Amygdala (tissue), 56 donors: ENCODE results near the gene AREG.

Experiments used
- DNase-seq, 56 donors: peaks; one replicate each; lab custom pipeline; 2025; lab: John Stamatoyannopoulos, UW

The AREG gene

GRCh38 chr4:74456056-74456744 lies 11.3 kb downstream of the AREG start:
- no peak for DNase-seq

DNA sequence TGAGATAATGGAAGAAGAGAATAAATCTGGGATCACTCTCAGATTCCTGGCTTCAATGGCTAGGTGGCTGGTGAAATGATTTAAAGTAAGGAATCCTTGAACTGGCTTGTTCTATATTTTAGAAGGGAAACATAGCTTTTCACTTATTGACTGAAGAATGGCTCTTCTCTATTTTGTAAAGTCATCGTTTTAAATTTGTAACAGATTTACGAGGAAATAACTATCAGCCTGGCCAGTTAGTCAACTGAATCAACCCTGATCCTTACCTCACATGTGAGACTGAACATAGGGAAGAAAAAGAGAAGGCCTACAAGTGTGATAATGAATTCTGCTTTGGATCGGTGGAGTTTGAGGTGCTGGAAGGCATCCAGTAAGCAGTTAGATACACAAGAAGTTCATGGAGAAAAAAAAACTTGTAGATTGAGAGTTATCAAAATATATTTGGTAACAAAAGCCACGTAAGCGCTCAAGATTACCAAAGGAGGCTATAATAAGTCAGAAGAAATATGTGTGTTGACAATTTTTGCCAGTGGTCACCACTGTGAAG lies 12.0 kb downstream of the AREG start:
- no peak for DNase-seq

GRCh38 chr4:74460833-74461232 lies 15.9 kb downstream of the AREG start:
- DNase-seq: no peak

DNA sequence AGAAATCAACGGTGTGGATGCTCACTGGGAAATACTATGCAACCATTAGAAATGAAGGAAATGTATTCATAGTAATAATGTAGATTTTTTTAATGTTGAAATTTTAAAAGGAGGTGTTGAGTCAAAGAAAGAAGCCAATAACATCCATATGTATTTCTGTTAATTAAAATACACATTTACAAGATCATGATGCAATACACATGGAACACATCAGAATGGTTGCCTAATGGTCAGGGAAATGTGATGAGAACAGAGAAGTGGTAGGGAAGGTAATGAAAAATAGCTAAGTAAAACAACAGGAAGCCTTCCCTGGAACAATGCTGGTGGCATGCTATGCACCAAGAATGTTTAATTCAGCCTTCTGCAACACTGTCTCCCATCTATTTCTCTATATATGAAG lies 18.2 kb downstream of the AREG start:
- DNase-seq: no peak

DNA sequence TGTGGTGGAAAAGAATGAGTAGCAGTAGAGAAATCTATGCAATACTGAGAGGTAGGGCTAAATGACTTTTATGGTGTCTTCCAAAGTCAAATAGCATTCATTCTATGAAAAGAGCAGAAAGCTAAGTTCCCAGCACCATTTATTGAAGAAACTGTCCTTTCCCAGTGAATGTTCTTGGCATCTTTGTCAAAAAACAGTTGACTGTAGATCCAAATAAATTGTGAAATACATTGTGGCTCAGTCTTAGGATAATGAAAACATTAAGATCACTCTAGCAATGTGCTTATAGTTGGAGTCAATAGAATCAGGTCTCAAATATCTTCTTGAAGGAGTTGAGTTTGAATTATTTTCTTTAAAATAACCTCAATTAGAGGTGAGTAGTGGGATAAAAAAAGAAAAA lies 19.4 kb downstream of the AREG start:
- no peak for DNase-seq

DNA sequence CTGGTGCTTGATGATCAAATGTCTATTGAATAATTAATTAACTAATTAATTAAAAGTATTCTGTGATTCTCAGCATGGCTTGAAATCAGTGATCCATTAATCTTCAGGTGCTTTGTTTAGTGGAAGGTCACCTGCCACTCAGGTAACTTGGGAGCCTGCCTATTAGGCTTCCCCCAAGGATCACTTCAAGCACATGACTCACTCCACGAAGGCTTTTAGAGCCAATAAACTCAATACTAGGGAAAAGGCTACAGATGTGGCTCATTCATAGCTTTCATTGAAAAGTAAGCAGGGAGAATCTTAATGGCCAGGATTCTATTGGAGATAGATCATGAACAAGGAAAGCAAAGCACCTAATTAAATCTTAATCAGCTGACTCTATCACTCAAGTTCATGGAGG lies 21.3 kb downstream of the AREG start:
- DNase-seq: no peak

- no peak for DNase-seq
Observed at GRCh38 chr4:74471264-74471663, 26.3 kb downstream of the AREG start.

- DNase-seq: no peak
Observed at GRCh38 chr4:74473155-74473811, 28.3 kb downstream of the AREG start.

GRCh38 chr4:74474345-74475090 lies 29.6 kb downstream of the AREG start:
- DNase-seq: no peak

DNA sequence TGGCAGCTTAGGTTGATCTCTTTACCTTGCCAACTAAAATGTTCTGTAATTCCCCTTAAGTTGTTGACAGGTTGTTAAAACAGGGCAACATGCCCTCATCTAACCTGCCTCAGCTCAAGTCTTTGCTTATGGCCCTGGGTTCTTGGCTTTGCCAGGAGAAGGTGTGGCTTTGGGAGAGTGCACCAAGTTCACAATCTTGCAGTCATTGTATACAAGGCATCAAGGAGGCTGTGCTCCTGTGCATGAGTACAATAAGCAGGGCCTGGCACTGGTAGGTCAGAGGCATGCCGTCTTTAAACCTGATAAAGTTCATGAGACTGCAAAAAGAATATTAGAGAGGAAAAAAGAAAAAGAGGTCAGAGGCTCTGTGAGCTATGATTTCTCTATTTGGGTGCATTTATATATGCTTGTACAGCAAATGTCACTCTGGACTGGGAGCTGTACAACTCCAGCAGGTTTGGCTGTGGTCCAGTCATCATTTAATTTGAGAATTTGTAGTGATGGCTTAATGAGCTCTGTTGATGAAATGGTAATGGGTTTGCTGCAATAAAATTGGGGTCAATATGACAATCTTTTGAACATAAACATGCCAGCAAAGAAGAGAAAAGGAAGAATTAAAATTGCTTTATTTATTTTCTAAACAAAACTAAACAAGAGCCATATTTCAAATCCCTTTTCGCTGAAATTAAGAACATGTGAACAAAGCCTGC lies 30.3 kb downstream of the AREG start:
- DNase-seq: no peak

DNA sequence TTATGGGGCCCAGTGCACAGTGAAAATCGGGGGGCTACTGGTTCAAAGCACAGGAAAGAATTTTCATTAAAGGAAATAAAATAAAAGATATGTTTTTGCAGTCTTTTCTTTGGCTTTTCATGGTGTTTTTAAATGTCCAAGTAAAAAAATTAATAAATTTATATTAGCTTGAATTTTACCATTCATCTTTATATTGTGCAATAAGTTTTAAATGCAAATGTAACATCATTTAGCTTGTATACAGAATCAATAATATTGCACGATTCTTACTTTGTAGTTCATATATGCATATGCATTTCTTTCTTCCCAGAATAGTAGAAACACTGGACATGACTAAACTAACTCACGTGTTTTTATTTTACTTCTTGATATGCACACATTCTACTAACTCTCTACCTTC lies 31.0 kb downstream of the AREG start:
- DNase-seq: no peak

DNA sequence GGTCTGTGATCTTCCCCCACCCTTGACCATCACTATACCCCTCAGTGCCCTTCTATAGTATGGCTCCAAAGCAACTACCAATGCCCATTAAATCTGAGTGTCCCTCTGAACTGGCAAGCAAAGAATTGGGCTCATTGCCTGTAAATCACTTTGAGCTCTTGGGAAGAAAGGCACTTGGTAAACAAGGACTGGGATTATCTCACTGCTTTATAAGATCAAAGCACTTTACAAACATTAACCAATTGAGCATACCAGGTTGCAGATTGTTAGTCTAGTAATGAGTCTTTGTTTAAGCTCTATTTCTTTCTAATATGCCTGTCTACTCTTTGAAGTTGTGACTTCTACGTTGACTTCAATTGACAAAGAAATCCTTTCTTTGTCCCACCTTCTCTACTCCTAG lies 34.1 kb downstream of the AREG start:
- DNase-seq: no peak

GRCh38 chr4:74480267-74480666 lies 35.3 kb downstream of the AREG start:
- no peak for DNase-seq

DNA sequence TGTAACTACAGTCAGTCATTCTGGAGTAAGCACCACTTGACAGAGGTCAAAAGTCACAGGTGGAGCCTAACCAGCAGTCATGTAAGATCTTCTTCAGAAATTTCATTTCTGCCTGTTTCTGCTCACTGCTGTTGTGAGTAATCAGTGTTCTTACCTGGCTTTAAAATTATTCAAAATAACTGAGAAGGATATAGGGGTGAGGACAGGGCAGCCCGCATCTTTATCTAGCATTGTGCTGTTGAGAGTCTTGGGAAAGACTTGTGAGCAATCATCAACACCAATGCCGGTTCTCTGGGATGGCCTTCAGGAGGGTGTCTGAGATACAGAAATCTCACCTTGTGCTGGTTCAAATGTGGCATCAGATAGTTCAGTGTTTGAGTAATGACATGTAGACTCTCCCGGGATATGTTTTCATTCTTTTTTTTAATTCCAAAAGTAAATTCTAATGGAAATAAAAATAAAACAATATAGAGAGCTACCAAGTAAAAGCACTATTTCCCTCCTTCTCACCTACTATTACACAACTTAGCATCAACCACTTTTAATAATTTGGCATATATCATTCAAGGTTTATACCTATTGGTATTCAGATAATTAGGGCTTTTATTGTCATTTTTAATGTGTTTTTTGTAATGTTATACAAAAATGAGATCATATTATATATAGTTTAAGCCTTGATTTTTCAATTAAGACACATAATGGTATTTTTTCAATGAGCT lies 37.1 kb downstream of the AREG start:
- DNase-seq: no peak

DNA sequence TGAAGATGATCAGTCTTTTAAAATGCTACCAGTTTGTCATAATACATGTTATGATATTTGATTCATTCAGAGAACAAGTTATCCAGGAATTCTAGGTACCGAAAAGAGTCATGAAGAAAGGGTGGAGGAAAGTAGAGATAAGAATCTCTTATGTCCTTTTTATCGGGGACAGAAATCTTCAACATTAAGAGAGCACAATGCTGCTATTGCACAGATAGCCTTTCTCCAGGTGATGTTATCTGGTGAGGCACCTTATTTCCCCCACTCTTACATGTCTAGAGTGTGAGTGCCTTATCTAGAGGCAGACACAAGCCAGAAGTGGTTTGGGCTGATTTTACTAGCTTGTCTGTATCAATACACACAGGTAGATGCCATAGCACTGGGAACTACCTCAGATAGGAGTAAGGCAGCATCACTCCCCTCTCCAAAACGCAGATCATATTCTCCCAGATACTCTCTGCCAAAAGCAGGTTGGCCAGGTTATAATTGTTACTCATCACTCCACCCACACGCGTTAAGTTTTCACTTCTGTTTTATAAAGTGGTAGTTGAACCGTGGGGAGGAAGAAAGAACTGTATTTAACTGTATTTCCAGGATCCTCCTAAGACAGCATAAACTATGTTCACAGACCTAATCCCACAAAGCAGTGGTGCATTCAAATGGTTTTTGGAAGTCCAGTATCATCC lies 38.4 kb downstream of the AREG start:
- DNase-seq: no peak

DNA sequence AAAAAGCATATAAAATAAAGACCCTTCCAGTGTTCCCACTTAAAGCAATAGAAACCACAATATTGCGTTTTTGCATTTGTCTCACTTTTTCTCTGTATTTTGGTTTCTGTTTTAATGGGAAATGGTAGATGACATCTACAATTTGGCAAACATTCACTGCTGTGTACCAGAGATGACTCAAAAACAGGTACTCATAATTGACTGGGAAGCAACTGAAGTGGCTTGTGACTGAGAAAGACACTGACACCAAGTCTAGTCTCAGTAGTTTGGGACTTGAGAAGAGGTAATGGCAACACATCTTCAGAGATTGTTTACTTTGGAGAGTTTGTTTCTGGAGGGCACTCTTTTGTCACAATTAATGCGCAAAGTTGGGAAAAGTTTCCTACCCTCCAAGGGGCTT lies 42.0 kb downstream of the AREG start:
- no peak for DNase-seq

DNA sequence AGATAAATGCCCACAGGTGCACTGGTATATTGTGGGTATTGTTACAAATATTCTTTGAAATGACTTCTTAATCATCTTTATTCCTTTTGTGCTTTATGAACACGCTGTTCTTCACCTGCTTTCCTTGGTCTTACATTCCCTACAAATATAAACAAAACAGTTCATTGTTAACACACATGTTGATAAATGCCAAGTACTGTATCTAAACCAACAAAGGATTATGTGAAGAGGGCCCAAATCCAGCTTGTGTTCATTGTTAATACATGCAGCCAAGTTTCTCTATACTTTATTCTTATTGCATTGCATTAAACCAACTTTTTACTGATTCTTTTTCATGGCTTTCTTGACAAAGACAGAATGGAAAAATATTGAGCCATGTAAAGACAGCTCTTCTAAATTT lies 42.8 kb downstream of the AREG start:
- DNase-seq: no peak

DNA sequence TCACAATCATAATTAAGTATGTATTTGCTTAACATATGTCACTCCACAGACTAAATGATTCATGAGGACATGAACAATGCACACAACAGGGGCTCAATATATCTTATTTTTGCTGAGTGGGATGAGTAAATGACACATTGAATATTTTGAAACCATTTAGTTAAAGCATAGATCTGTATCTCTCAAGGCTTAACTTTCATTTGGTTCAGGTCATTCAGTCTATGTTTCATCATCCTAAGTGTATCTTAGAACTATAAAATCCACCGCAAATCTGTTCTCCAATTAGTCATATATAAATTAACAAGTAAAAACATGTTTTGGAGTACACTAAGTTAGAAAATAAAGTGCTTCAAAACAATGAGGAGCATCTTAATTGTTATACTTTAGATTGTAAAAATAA lies 45.8 kb downstream of the AREG start:
- no peak for DNase-seq

GRCh38 chr4:74499986-74500781 lies 55.2 kb downstream of the AREG start:
- no peak for DNase-seq
